WTC11 (cell line): ENCODE measurements around the gene ENGASE. TPM values are rescaled to one million over a fixed set of nuclear protein-coding genes. Genes with fewer than 3 reads are reported as not detected.
"Not testable (repeated sequence)": the region's sequence is repeated elsewhere in the genome, so short reads cannot be mapped to it uniquely, and the experiment has no call there.

Experiments used
- ATAC-seq: fragments of 200-7000 bp; cut with Tn5 transposase; 2 replicates; pipeline ENCODE4 v1.10.0; 2021; ENCODE audit warnings: mild to moderate bottlenecking, moderate library complexity
- CTCF ChIA-PET: fragments of 300-600 bp; sonication (Branson Sonifier 250); formaldehyde crosslinking; loops from one replicate; lab custom pipeline; 2021; ENCODE audit warnings: antibody characterized with exemption; lab: Charles Lee
- POLR2A ChIA-PET: fragments of 350-600 bp; sonication (Branson Sonifier 250); formaldehyde crosslinking; loops from one replicate; lab custom pipeline; 2021; ENCODE audit warnings: antibody characterized with exemption; lab: Charles Lee
- DNase-seq: peaks from one replicate; pipeline ENCODE4 v3.0.0; 2021; ENCODE audit warnings: low spot score
- H3K27ac Mint-ChIP-seq: 2 replicates; pipeline ENCODE4 v1.8.0; 2021; ENCODE audit warnings: mixed read lengths
- H3K27me3 Mint-ChIP-seq: 2 replicates; pipeline ENCODE4 v1.8.0; 2021; ENCODE audit warnings: low read depth, mild to moderate bottlenecking, moderate library complexity, mixed read lengths
- H3K36me3 Mint-ChIP-seq: 2 replicates; pipeline ENCODE4 v1.8.0; 2021; ENCODE audit warnings: mixed read lengths
- H3K4me1 Mint-ChIP-seq: 2 replicates; pipeline ENCODE4 v1.8.0; 2022; ENCODE audit warnings: mixed read lengths
- H3K4me3 Mint-ChIP-seq: 2 replicates; pipeline ENCODE4 v1.8.0; 2021; ENCODE audit warnings: mild to moderate bottlenecking, moderate library complexity, mixed read lengths
- H3K9me3 Mint-ChIP-seq: 2 replicates; pipeline ENCODE4 v1.8.0; 2021; ENCODE audit warnings: mixed read lengths
- CDX4 ChIP-seq: fragments of 250-450 bp; sonication (Bioruptor Pico); IDR thresholded peaks from 2 replicates; pipeline ENCODE4 v1.9.0; 2021; ENCODE audit warnings: moderate library complexity, mild to moderate bottlenecking, inconsistent platforms, borderline replicate concordance
- CREM ChIP-seq: sonication (generic); formaldehyde crosslinking; IDR thresholded peaks from 2 replicates; pipeline ENCODE4 v1.8.1; 2022; ENCODE audit warnings: mild to moderate bottlenecking, missing genetic modification reagents, moderate library complexity
- FOXK1 ChIP-seq: sonication (generic); formaldehyde crosslinking; IDR thresholded peaks from 2 replicates; pipeline ENCODE4 v1.8.0; 2022; ENCODE audit warnings: mild to moderate bottlenecking, moderate library complexity, missing genetic modification reagents
- GRHL2 ChIP-seq: fragments of 250-450 bp; sonication (Bioruptor Pico); IDR thresholded peaks from 2 replicates; pipeline ENCODE4 v1.8.0; 2022; ENCODE audit warnings: mild to moderate bottlenecking, moderate library complexity; ENCODE audit not compliant: insufficient replicate concordance, severe bottlenecking
- KAT7 ChIP-seq: sonication (generic); formaldehyde crosslinking; IDR thresholded peaks from 2 replicates; pipeline ENCODE4 v1.8.1; 2023; ENCODE audit warnings: missing genetic modification reagents, mild to moderate bottlenecking, borderline replicate concordance
- NR2C2 ChIP-seq: sonication (generic); formaldehyde crosslinking; IDR thresholded peaks from 2 replicates; pipeline ENCODE4 v1.8.0; 2022; ENCODE audit warnings: mild to moderate bottlenecking, missing genetic modification reagents
- OVOL2 ChIP-seq: fragments of 250-450 bp; sonication (Bioruptor Pico); IDR thresholded peaks from 2 replicates; pipeline ENCODE4 v1.9.0; 2021; ENCODE audit warnings: mild to moderate bottlenecking, borderline replicate concordance
- PRDM15 ChIP-seq: sonication (generic); formaldehyde crosslinking; IDR thresholded peaks from 2 replicates; pipeline ENCODE4 v1.8.0; 2022; ENCODE audit warnings: missing genetic modification reagents
- RELA ChIP-seq: sonication (generic); formaldehyde crosslinking; IDR thresholded peaks from 2 replicates; pipeline ENCODE4 v1.8.1; 2022; ENCODE audit warnings: missing genetic modification reagents, mild to moderate bottlenecking, borderline replicate concordance
- SMAD3 ChIP-seq: sonication (generic); formaldehyde crosslinking; IDR thresholded peaks from 2 replicates; pipeline ENCODE4 v1.8.0; 2022; ENCODE audit warnings: missing genetic modification reagents, mild to moderate bottlenecking, borderline replicate concordance
- SMAD4 ChIP-seq: sonication (generic); formaldehyde crosslinking; IDR thresholded peaks from 2 replicates; pipeline ENCODE4 v1.8.0; 2022; ENCODE audit warnings: mild to moderate bottlenecking, missing genetic modification reagents
- ZNF232 ChIP-seq: sonication (generic); formaldehyde crosslinking; IDR thresholded peaks from 2 replicates; pipeline ENCODE4 v1.8.0; 2022; ENCODE audit warnings: mild to moderate bottlenecking, missing genetic modification reagents
- ZNF317 ChIP-seq: sonication (generic); formaldehyde crosslinking; IDR thresholded peaks from 2 replicates; pipeline ENCODE4 v1.8.1; 2023; ENCODE audit warnings: low read depth, mild to moderate bottlenecking, moderate library complexity, missing genetic modification reagents, borderline replicate concordance
- ZNF396 ChIP-seq: fragments of 250-450 bp; sonication (Bioruptor Pico); IDR thresholded peaks from 2 replicates; pipeline ENCODE4 v1.8.0; 2021; ENCODE audit warnings: mild to moderate bottlenecking, moderate library complexity, borderline replicate concordance
- ZNF532 ChIP-seq: fragments of 250-450 bp; sonication (Bioruptor Pico); IDR thresholded peaks from 2 replicates; pipeline ENCODE4 v1.9.0; 2021; ENCODE audit warnings: mild to moderate bottlenecking, borderline replicate concordance
- total RNA-seq: library from RNA; stranded (reverse); gene quantifications from 3 replicates; pipeline ENCODE4 v1.2.3, GENCODE V29; 2021
- TF ChIP-seq, protein P1 (sequence below): sonication (generic); formaldehyde crosslinking; IDR thresholded peaks from 2 replicates; pipeline ENCODE4 v1.8.0; 2022; ENCODE audit warnings: mild to moderate bottlenecking, missing genetic modification reagents
- TF ChIP-seq, protein P2 (sequence below): fragments of 250-450 bp; sonication (Bioruptor Pico); IDR thresholded peaks from 2 replicates; pipeline ENCODE4 v1.8.0; 2021; ENCODE audit warnings: mild to moderate bottlenecking

Gene ENGASE
- total RNA-seq, 1 experiment from 2014 or later, result 41.6 TPM

GRCh38 chr17:79073706-79074088, 927 bp upstream of the ENGASE start (continued):
- TF ChIP-seq SMAD4 (no peak), ZNF532 (CRISPR knock-in tag) (no peak), CDX4 (no peak), ZNF396 (no peak), RELA (CRISPR knock-in tag) (no peak)
- TF ChIP-seq, protein P1, sequence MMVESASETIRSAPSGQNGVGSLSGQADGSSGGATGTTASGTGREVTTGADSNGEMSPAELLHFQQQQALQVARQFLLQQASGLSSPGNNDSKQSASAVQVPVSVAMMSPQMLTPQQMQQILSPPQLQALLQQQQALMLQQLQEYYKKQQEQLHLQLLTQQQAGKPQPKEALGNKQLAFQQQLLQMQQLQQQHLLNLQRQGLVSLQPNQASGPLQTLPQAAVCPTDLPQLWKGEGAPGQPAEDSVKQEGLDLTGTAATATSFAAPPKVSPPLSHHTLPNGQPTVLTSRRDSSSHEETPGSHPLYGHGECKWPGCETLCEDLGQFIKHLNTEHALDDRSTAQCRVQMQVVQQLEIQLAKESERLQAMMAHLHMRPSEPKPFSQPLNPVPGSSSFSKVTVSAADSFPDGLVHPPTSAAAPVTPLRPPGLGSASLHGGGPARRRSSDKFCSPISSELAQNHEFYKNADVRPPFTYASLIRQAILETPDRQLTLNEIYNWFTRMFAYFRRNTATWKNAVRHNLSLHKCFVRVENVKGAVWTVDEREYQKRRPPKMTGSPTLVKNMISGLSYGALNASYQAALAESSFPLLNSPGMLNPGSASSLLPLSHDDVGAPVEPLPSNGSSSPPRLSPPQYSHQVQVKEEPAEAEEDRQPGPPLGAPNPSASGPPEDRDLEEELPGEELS (CRISPR knock-in tag), result no peak
- TF ChIP-seq, all 79 proteins: peak for 0

GRCh38 chr17:79074121-79074648, 439 bp upstream of the ENGASE start:
- H3K9me3 Mint-ChIP-seq, POLR2A ChIA-PET, H3K4me1 Mint-ChIP-seq, ATAC-seq, H3K36me3 Mint-ChIP-seq, DNase-seq: not testable (repeated sequence)
- H3K4me3 Mint-ChIP-seq, result peak overlapping the region; percentile 58
- peaks cover 17% of the 10 kb centered on the region for H3K27me3 Mint-ChIP-seq
- CTCF ChIA-PET, result interaction anchor here (0.6 to 4.0 kb wide), 20 partner anchors 9 to 327 kb away, joined by 3 to 24 read pairs (median 4); partner anchors contain the start of gene CANT1
- peak overlapping the region; percentile 72; the same call in 1 of the 2 replicates for H3K27ac Mint-ChIP-seq

GRCh38 chr17:79075446-79075750, 774 bp downstream of the ENGASE start:
- Mint-ChIP-seq H3K4me3 (peak overlapping the region; percentile 76), H3K9me3 (no peaks in the 10 kb centered on the region), H3K27ac (peak overlapping the region; percentile 14; the same call in 1 of the 2 replicates), H3K4me1 (peaks cover 7% of the 10 kb centered on the region), H3K27me3 (peaks cover 17% of the 10 kb centered on the region), H3K36me3 (peaks cover 9% of the 10 kb centered on the region)
- CTCF ChIA-PET, result interaction anchor here (1.0 to 4.0 kb wide), 6 partner anchors 8 to 326 kb away, joined by 3 to 24 read pairs (median 6); no protein-coding TSS in a partner anchor
- ATAC-seq, result no peak
- POLR2A ChIA-PET, result no interaction called here
- DNase-seq, result no peak
- TF ChIP-seq KAT7 (no peak), ZNF232 (CRISPR knock-in tag) (no peak), GRHL2 (CRISPR knock-in tag) (no peak), SMAD3 (no peak), FOXK1 (no peak), OVOL2 (no peak), CREM (CRISPR knock-in tag) (no peak), ZNF317 (CRISPR knock-in tag) (no peak), PRDM15 (CRISPR knock-in tag) (no peak), NR2C2 (CRISPR knock-in tag) (no peak)
- TF ChIP-seq, protein P2, sequence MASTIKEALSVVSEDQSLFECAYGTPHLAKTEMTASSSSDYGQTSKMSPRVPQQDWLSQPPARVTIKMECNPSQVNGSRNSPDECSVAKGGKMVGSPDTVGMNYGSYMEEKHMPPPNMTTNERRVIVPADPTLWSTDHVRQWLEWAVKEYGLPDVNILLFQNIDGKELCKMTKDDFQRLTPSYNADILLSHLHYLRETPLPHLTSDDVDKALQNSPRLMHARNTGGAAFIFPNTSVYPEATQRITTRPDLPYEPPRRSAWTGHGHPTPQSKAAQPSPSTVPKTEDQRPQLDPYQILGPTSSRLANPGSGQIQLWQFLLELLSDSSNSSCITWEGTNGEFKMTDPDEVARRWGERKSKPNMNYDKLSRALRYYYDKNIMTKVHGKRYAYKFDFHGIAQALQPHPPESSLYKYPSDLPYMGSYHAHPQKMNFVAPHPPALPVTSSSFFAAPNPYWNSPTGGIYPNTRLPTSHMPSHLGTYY (CRISPR knock-in tag), result no peak
